ENCODE data around the gene DEAF1.
A peak's percentile ranks its signal among the peaks of the same experiment; 100 is the strongest.
"Not testable (repeated sequence)": the region's sequence is repeated elsewhere in the genome, so short reads cannot be mapped to it uniquely, and the experiment has no call there.

The DEAF1 gene

DNA sequence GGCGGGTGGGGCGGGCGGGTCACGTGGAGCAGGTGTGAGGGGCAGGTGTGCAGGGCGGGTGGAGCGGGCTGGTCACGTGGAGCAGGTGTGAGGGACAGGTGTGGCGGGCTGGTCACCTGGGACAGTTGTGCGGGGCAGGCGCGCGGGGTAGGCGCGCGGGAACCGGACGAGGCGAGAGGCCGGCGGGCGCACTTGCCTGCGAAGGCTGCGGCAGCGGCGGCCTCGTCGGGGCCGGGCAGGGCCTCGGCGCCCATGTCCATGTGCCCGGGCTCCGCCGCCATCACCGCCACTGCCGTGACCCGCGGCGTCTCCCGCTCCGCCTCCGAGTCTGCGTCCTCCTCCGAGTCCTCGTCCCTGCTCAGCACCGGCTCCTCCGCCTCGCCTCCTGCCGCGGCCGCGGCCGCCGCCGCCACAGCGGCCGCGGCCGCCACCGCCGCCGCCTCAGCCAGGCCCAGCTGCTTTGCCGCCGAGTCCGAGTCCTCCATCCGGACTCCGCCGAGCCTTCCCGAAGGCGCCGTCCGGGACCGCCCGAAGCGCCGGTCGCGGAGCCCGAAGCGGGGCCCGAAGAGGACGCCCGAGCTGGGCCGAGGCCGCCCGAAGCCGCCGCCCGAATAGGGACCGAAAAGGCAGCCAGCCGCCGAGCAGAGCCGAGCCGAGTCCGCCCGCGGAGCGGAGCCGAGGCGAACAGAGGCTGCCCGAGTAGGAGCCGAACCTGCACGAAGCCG, at the start of gene DEAF1:
Gene DEAF1 (minus strand): TSS at position 660 of the 725 bp plus-strand sequence. CDS start 175 bp downstream, at position 485.
- peak; percentile 99 for DNase-seq (ENCODE audit: low read depth, low spot score)

DNA sequence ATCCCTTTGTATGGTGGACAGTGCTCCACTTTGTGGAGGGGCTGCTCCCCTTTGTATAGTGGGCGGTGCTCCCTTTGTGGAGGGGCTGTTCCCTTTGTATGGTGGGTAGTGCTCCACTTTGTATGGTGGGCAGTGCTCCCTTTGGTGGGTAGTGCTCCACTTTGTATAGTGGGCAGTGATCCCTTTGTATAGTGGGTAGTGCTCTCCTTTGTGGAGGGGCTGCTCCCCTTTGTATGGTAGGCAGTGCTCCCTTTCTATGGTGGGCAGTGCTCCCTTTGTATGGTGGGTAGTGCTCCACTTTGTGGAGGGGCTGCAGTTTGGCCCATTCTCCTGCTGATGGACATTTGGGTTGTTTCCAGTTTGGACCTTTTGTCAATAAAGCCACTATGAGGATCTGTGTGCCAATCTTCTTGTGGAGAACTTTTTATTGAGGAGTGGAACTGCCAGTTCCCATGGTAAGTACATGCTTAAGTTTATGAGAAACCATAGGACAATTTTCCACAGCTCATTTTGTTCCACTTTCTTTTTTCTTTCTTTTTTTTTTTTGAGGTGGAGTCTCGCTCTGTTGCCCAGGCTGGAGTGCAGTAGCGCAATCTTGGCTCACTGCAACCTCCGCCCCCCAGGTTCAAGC, 47.7 kb upstream of the DEAF1 start:
- DNase-seq (ENCODE audit: low read depth, low spot score): no peak

DNA sequence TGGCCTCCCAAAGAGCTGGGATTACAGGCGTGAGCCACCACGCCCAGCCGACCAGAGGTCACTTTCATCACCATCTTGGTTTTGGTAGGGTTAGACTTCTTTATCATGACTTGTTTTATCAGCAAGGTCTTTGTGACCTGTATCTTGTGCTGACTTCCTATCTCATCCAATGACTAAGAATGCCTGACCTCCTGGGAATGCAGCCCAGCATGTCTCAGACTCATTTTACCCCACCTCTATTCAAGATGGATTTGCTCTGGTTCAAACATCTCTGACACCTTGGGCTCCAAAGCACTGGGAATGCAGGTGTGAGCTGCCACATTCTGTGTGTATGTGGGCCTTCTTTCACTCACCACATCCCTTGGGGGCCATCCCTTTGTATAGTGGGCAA, 47.1 kb upstream of the DEAF1 start:
- DNase-seq (ENCODE audit: low read depth, low spot score): no peak

GRCh38 chr11:737899-738298, 42.9 kb upstream of the DEAF1 start:
- DNase-seq (ENCODE audit: low read depth, low spot score): not testable (repeated sequence)

- DNase-seq (ENCODE audit: low read depth, low spot score): no peak
These were observed 42.3 kb upstream of the DEAF1 start for GRCh38 chr11:737366-737765.

DNA sequence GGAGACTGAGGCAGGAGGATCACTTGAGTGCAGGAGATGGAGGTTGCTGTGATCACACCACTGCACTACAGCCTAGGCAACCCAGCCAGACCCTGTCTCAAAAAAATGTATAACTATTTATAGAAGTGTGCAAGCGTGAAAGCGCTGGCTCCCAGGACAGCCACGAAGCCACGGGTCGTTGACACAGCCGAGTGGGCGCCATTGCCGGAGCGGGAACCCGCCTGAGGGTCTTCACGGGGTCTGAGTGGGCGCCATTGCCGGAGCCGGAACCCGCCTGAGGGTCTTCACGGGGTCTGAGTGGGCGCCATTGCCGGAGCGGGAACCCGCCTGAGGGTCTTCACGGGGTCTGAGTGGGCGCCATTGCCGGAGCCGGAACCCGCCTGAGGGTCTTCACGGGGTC, 39.5 kb upstream of the DEAF1 start:
- not testable (repeated sequence) for DNase-seq (ENCODE audit: low read depth, low spot score)

DNA sequence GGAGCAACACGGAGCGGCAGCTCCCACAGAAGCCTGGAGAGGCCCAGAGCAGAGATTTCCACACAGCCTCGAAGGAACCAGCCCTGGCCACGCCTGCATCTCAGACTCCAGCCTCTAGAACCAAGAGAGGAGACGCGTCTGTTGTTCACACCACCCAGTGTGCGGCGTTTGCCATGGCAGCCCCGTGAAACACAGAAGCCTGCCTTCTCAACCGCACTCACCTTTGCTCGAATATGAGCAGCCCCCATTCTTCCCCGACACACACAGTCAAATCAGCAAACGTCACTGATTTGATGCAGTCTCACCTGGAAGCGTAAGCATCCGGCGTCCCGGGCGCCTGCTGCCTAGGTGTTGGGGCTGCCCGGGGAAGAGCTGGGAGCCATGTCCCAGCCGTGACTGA, 38.0 kb upstream of the DEAF1 start:
- DNase-seq (ENCODE audit: low read depth, low spot score): no peak

DNA sequence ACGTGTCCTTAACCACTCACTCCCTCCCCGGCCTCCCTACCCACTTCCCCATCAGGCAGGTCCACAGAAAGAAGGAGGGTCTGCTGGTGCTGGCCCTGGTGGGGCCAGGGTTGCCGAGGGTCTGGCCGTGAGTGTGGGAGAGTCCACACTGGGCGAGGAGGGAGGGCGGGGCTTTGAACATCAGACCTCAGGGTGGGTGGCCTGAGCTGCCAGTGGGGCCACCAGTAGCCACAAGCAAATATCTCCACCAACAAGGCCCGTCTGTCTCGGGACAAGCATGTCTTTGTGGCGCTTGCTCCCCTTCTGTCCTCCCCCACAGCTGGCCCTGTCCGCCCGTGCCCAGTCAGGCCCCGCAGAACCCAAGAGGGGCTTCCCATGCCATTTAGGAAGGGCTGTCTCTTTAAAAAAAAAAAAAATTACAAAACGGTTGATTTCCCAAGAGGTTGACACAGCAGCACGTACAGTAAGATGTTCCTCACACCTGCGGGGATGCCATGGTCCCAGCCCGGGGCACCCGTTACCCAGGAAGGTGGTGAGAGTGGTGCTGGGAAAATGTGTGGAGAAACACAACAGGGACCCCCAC, 34.6 kb upstream of the DEAF1 start:
- no peak for DNase-seq (ENCODE audit: low read depth, low spot score)

- no peak for DNase-seq (ENCODE audit: low read depth, low spot score)
These were observed 34.0 kb upstream of the DEAF1 start for GRCh38 chr11:728901-729491.

- peak; percentile 68 for DNase-seq (ENCODE audit: low read depth, low spot score)
These were observed 33.1 kb upstream of the DEAF1 start for GRCh38 chr11:727859-728748.

DNA sequence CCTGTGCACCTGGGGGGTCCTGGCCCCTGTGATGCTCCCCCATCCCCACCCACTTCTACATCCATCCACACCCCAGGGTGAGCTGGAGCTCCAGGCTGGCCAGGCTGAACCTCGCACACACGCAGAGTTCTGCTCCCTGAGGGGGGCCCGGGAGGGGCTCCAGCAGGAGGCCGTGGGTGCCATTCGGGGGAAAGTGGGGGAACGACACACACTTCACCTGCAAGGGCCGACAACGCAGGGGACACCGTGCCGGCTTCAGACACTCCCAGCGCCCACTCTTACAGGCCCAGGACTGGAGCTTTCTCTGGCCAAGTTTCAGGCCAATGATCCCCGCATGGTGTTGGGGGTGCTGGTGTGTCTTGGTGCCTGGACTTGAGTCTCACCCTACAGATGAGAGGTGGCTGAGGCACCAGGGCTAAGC, 32.3 kb upstream of the DEAF1 start:
- no peak for DNase-seq (ENCODE audit: low read depth, low spot score)

DNA sequence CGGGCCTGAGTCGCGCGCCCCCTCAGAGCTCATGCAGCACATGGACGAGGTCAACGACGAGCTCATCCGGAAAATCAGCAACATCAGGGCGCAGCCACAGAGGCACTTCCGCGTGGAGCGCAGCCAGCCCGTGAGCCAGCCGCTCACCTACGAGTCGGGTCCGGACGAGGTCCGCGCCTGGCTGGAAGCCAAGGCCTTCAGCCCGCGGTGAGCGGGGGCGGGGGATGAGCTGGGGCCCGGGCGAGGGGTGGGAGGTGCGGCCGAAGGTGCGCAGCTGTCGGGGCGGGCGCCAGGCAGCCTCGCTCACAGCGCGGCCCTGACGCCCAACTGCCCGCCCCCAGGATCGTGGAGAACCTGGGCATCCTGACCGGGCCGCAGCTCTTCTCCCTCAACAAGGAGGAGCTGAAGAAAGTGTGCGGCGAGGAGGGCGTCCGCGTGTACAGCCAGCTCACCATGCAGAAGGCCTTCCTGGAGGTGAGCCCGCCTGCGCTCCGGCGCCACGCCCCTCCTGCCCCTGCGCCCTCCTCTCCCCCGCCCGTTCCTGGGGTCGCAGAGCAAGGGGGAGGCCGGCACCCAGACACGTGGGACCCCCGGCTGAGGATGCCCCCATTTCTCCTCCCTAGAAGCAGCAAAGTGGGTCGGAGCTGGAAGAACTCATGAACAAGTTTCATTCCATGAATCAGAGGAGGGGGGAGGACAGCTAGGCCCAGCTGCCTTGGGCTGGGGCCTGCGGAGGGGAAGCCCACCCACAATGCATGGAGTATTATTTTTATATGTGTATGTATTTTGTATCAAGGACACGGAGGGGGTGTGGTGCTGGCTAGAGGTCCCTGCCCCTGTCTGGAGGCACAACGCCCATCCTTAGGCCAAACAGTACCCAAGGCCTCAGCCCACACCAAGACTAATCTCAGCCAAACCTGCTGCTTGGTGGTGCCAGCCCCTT, 31.5 kb upstream of the DEAF1 start:
- DNase-seq (ENCODE audit: low read depth, low spot score): no peak

- no peak for DNase-seq (ENCODE audit: low read depth, low spot score)
These were observed 30.7 kb upstream of the DEAF1 start for GRCh38 chr11:725624-726202.

GRCh38 chr11:724778-725386, 29.9 kb upstream of the DEAF1 start:
- no peak for DNase-seq (ENCODE audit: low read depth, low spot score)

DNA sequence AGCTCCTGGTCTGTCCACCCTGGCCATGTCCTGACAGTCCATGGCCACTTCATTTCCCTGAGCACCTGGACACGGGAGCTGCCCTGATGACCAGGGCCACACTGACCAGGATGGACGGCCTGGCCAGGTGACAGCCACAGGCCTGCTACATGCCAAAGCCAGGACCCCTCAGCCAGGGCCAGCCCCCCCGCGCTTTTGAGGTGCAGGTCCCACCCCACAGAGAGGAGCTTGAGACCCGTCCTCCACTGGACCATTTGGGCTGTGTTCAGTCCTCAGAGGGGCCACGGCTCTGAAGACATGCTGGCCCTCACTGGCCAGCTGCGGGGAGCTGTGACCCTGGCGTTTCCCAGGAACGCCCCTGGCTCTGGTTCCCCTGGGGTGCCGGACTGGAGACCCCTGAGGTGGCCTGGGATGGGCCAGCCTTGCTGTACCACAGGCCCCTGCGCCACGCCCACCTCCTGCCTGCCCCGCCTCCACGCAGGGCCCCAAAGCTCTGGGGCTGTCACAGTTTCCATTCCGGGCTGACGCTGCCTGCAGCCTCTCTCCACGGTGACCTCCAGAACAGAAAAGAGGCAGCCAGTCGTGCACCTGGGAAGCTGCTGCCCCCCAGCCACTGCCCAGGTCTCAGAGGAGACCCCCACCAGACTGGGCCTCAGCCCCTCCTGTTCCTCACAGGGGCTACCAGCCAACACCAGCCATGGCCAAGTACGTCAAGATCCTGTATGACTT, 29.2 kb upstream of the DEAF1 start:
- DNase-seq (ENCODE audit: low read depth, low spot score): no peak

GRCh38 chr11:723120-723883, 28.3 kb upstream of the DEAF1 start:
- no peak for DNase-seq (ENCODE audit: low read depth, low spot score)

GRCh38 chr11:722346-722811, 27.4 kb upstream of the DEAF1 start:
- no peak for DNase-seq (ENCODE audit: low read depth, low spot score)

DNA sequence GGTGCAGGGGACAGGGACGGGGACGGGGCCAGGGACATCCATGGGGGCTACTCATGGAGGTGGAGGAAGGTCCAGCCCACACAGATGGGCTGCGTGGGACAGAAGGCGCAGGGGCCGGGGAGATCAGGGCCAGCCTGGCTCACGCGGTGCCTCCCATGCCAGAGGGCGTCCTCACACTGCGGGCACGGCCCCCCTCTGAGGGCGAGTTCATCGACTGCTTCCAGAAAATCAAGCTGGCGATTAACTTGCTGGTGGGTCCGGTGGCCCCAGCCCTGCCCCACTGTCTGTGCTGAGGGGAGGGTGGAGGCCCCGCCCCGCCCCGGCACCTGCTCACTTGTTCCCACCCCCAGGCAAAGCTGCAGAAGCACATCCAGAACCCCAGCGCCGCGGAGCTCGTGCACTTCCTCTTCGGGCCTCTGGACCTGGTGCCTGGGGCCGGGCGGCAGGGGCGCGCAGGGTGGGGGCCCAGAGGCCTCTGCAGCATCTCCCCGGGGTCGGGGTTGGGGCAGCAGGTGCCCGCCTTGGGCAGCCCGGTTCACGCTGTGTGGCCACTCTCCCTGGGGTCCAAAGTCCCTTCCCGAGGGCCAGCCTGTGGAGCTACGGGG, 26.8 kb upstream of the DEAF1 start:
- DNase-seq (ENCODE audit: low read depth, low spot score): no peak
